Measurements from ENCODE around the gene FARS2.

Gene FARS2

GRCh38 chr6:5475779-5476178 lies 214.5 kb downstream of the FARS2 start:
- DNase-seq, result no peak

GRCh38 chr6:5478380-5478779 lies 217.1 kb downstream of the FARS2 start:
- no peak for DNase-seq

GRCh38 chr6:5481033-5481432 lies 219.7 kb downstream of the FARS2 start:
- no peak for DNase-seq

- DNase-seq, result no peak
Measured at GRCh38 chr6:5481750-5482149, 220.4 kb downstream of the FARS2 start.

GRCh38 chr6:5482619-5483018 lies 221.3 kb downstream of the FARS2 start:
- DNase-seq, result no peak

- DNase-seq, result no peak
Measured at GRCh38 chr6:5484692-5485091, 223.4 kb downstream of the FARS2 start.

- DNase-seq, result no peak
Measured at GRCh38 chr6:5486214-5486613, 224.9 kb downstream of the FARS2 start.

- no peak for DNase-seq
Measured at GRCh38 chr6:5490501-5491069, 229.3 kb downstream of the FARS2 start.

GRCh38 chr6:5492356-5492755 lies 231.0 kb downstream of the FARS2 start:
- no peak for DNase-seq

GRCh38 chr6:5493806-5494205 lies 232.5 kb downstream of the FARS2 start:
- no peak for DNase-seq

- no peak for DNase-seq
Measured at GRCh38 chr6:5497896-5498578, 236.7 kb downstream of the FARS2 start.

GRCh38 chr6:5498579-5498899 lies 237.2 kb downstream of the FARS2 start:
- DNase-seq, result no peak

GRCh38 chr6:5499644-5500306 lies 238.5 kb downstream of the FARS2 start:
- DNase-seq, result no peak

- DNase-seq, result no peak
Measured at GRCh38 chr6:5501837-5502236, 240.5 kb downstream of the FARS2 start.

GRCh38 chr6:5504078-5504477 lies 242.8 kb downstream of the FARS2 start:
- DNase-seq, result no peak

- no peak for DNase-seq
Measured at GRCh38 chr6:5506149-5506548, 244.8 kb downstream of the FARS2 start.

GRCh38 chr6:5506597-5506996 lies 245.3 kb downstream of the FARS2 start:
- no peak for DNase-seq

- DNase-seq, result no peak
Measured at GRCh38 chr6:5507131-5507681, 245.9 kb downstream of the FARS2 start.

- no peak for DNase-seq
Measured at GRCh38 chr6:5509106-5509505, 247.8 kb downstream of the FARS2 start.

GRCh38 chr6:5510331-5511133 lies 249.2 kb downstream of the FARS2 start:
- no peak for DNase-seq

- no peak for DNase-seq
Measured at GRCh38 chr6:5511954-5512353, 250.6 kb downstream of the FARS2 start.

- no peak for DNase-seq
Measured at GRCh38 chr6:5512422-5512821, 251.1 kb downstream of the FARS2 start.

GRCh38 chr6:5513408-5513807 lies 252.1 kb downstream of the FARS2 start:
- DNase-seq, result no peak

- no peak for DNase-seq
Measured at GRCh38 chr6:5514353-5514752, 253.0 kb downstream of the FARS2 start.

Measured in activated effector memory CD4-positive, alpha-beta T cell treated with Interleukin-2 at 50 U/mL for 16 hours (primary cell).